Skin of body (tissue), 2 donors: ENCODE data around the gene ZNF552. TPM values are rescaled to one million over a fixed set of nuclear protein-coding genes. Genes with fewer than 3 reads are reported as not detected.
"Not testable (repeated sequence)": the region's sequence is repeated elsewhere in the genome, so short reads cannot be mapped to it uniquely, and the experiment has no call there.

ENCODE experiments used
- DNase-seq: peaks from one replicate; lab custom pipeline; 2025; lab: John Stamatoyannopoulos, UW
- total RNA-seq: library from RNA; depleted of rRNA; stranded (reverse); fragments of >200 nt; gene quantifications from one replicate; pipeline ENCODE4 v1.2.3, GENCODE V29; 2014

Gene ZNF552
- 8.8 TPM for total RNA-seq

- DNase-seq = peak; percentile 91
Measured at GRCh38 chr19:57814505-57815246, at the start of gene ZNF552. TSS of gene ZNF552 (minus strand) at chr19:57814913. CDS start at chr19:57814743, 170 bp downstream.

GRCh38 chr19:57862351-57862750 is 47.6 kb upstream of the ZNF552 start:
- DNase-seq = not testable (repeated sequence)

GRCh38 chr19:57854117-57854516 is 39.4 kb upstream of the ZNF552 start:
- DNase-seq = not testable (repeated sequence)

GRCh38 chr19:57851812-57852603 is 37.3 kb upstream of the ZNF552 start:
- DNase-seq = not testable (repeated sequence)

DNA sequence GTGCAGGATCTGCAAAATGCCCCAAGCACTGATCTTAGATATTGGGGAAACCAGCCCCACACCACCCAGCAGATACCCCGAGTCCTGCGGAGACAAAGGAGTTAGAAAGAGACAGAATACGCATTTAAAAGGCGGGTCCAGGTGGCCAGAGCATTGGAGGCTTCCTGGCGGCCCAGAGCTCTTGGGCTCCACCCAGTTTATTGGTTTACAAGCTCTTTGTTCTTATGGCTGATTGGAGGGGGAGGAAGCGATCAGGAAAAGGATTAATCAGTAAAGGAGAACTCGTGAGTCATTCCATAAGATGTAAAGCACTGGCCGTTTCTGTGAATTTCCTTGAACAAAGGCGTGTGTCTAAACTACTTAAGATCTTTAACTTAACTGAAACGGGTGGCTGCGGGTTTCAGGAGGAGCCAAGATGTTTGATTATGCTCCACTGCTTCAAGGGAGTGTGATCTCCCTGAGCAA is 35.9 kb upstream of the ZNF552 start:
- no peak for DNase-seq

- peak; percentile 82 for DNase-seq
Measured at GRCh38 chr19:57849666-57850473, 35.2 kb upstream of the ZNF552 start, which contains the start of gene ZNF587. TSS of gene ZNF587 (plus strand) at chr19:57849859. CDS start at chr19:57850039, 180 bp downstream.

- not testable (repeated sequence) for DNase-seq
Measured at GRCh38 chr19:57849162-57849665, 34.5 kb upstream of the ZNF552 start.

DNA sequence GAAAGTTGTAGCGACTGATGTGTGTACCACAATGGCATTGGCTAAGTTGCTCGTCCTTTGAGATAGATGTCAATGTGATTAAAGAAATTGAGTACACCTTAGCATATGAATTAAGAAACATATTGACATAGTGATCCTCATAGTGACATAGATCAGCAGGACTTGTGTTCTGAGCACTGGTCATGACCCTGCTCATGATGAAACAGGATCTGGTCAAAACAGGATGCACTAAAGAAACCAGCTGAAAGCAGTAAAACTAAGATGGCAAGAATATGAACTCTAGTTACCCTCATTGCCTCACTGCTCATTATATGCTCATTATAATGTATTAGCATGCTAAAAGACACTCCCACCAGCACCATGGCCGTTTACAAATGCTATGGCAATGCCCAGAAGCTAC is 32.5 kb upstream of the ZNF552 start:
- not testable (repeated sequence) for DNase-seq

DNA sequence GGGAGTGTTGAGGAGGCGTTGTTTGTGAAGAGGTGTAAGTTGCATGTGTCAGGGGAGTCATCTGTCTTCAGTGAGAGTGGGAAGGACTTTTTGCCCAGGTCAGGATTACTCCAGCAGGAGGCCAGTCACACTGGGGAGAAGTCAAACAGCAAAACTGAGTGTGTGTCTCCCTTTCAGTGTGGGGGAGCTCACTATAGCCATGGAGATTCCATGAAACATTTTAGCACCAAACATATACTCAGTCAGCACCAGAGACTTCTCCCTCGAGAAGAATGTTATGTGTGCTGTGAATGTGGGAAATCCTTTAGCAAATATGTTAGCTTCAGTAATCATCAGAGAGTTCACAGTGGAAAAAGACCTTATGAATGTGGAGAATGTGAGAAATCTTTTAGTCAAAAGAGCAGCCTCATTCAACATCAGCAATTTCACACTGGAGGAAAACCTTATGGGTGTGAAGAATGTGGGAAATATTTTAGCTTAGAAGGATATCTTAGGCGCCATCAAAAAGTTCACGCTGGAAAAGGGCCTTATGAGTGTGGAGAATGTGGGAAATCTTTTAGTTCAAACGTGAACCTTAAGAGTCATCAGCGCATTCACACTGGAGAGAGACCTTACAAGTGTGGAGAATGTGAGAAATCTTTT is 26.5 kb upstream of the ZNF552 start:
- no peak for DNase-seq

DNA sequence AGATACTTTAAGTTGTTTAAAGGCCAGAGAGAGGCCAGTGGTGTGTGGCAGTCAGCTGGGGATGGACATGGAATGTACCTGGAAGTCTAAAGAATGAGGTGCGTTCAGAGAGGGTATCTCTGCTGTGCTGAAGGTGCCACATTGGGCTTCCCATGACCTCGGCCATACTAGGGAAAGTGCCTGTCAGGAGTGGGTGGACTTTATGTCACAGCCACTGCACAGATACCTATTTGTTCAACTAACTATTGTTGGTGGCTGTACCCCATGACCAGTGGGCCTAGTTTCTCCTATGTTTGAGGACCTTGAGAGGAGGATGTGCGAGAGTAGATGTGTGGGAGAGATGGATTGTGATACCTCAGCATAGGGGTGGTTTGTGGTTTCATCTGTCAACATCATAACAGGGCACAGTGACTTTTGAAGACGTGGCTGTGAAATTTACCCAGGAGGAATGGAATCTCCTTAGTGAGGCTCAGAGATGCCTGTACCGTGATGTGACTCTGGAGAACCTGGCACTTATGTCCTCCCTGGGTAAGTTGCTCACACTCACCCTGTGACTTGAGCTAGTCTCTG is 24.0 kb upstream of the ZNF552 start:
- DNase-seq = not testable (repeated sequence)

DNA sequence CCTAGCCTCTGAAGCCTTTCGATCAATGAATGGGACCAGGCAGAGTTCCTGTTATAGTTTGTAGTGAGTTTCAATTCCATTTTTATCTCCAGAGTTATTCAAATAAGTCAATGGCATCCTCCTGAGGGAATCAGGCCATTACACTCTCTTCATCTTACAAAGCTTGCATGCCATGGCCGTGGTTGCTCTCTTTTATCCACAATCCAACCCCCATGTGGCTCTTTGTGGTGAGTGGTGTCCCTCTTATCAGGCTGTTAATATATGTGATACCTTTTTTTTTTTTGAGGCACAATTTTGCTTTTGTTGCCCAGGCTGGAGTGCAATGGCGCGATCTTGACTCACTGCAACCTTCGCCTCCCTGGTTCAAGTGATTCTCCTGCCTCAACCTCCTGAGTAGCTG is 22.3 kb upstream of the ZNF552 start:
- not testable (repeated sequence) for DNase-seq

DNA sequence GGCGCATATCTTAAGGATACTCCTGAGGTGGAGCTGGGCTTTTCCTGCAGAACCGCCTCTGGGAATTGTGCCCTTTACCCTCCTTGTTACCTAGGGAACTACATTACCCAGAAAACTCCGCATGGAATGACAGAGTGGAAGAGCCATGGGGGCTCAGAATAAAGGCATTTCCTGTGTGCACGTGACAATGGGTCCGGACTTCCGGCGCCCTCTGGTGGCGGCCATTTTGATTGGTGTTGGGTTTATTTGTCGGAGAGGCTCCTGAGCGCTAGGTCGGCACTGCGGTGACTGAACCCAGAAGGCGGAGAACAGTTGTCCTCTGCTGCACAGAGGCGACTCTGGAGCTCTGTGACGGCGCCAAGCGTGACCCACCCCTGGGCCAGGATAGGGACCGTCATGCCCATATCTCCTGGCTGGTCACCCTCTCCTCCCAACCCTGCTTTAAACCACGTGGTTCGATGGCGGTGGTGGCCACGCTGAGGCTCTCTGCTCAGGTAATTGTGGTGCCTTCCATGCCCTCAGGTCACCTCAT is 15.4 kb upstream of the ZNF552 start, which contains the start of gene ZNF587B:
TSS of gene ZNF587B (plus strand) at position 229 of the 532 bp plus-strand sequence. CDS start at position 459, 230 bp downstream.
- peak; percentile 27 for DNase-seq

DNA sequence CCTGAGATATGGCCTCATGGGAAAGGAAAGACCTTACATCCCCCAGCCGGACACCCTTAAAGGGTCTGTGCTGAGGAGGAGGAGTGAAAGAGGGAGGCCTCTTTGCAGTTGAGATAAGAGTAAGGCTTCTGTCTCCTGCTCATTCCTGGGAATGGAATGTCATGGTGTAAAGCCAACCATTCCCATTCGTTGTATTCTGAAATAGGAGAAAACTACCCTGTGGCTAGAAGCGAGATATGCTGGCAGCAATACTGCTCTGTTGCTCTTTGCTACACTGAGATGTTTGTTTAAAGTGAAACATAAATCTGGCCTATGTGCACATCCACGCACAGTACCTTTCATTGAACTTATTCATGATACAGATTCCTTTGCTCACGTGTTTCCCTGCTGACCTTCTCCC is 14.6 kb upstream of the ZNF552 start:
- no peak for DNase-seq

DNA sequence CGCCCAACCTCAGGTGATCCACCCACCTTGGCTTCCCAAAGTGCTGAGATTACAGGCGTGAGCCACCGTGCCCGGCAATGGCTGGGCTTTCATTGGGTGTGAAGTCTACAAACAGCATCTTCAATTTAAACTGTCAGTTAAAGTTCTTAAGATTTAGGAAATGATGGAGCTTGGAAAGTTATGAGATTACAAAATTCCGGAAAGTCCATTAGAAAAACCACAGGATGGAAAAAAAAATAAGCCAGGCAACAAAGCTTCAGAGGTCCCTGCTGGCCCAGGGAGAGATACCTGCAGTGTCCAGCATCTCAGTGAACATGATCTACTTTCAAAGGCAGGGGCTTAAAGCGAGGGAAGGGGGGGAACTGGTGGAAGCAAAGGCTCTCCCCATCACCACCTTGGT is 10.8 kb upstream of the ZNF552 start:
- no peak for DNase-seq

GRCh38 chr19:57823608-57824007 is 8.9 kb upstream of the ZNF552 start:
- DNase-seq = not testable (repeated sequence)

DNA sequence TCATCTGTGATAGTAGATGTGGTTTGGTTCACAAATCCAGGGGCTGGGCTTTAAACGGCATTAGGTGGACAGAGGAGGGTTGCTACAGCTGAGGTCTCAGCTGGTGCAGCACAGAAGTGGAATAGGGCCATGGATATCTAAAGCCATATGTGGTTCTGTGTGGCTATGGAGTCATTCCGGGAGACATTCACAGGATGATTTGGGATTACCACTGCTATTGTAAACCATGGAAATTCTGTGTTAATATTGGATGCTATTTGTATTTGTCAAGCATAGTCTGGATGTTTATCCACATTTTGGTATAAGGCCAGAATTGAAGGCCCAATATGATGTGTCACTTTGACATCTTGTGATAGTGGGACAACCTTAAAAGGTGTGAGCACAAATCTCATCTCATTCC is 8.4 kb upstream of the ZNF552 start:
- DNase-seq = not testable (repeated sequence)

DNA sequence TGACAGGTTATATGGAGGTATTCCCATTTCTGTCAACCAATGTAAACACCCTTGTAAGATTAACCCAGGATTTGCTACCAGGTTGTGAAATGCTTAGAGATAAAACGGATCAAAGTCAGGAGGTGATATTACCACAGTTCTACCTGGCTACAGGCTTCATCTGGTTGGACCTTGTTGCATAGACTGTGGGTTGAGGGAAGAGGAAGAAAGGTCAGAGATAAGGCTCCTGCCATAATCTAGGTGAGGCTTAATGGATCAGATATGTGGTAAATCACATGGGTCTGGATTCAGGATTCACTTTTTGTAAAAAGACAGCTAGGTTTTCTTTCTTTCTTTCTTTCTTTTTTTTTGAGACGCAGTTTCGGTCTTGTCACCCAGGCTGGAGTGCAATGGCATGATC is 6.8 kb upstream of the ZNF552 start:
- DNase-seq = not testable (repeated sequence)

DNA sequence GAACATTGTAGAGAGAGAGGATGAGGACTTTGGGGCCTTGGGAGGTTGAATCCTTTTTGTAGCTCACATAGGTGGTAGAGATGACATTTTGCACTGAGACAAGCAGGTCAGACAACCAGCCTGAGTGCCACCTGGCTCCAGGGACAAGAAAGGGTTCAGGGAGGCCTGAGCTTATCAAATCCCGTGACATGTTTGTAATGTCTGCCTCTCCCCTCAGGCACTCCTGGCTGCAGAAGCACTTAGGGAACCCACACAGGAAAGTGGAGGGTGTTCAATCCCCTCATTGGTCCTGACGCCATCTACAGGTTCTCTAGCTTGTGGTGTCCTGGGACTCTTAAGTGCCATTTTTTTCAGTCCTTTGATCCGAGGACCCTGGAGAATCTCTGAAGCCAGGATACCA is 6.4 kb upstream of the ZNF552 start:
- DNase-seq = not testable (repeated sequence)

GRCh38 chr19:57820599-57820998 is 5.9 kb upstream of the ZNF552 start:
- DNase-seq = no peak
